IPS-11a (cell line): ENCODE results near the gene NFATC4.
"Not testable (repeated sequence)": the region's sequence is repeated elsewhere in the genome, so short reads cannot be mapped to it uniquely, and the experiment has no call there.

ENCODE experiments used
- H3K4me3 ChIP-seq: one replicate; pipeline ENCODE4 v1.5.1; 2013; ENCODE audit warnings: low read depth, low read length, control low read depth

NFATC4 gene

DNA sequence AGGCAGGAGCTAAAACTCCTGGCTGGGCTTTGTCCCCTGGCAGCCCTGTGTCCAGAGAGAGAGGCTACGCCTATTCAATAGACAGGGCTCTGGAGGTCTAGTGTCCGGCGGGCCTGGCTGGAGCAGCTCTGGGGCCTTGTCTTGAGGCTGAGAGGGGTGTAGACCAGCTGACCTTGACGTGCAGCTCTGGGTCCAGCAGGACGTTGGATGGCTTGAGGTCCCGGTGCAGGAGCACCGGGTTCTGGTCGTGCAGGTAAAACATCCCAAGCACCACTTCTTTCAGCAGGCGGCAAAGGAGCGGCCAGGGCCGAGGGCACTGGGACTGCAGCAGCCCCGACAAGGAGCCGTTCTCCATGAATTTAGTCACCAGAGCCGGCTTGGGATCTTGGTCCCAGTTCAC, 29.1 kb upstream of the NFATC4 start:
- peak overlapping the region; percentile 65 for H3K4me3 ChIP-seq

DNA sequence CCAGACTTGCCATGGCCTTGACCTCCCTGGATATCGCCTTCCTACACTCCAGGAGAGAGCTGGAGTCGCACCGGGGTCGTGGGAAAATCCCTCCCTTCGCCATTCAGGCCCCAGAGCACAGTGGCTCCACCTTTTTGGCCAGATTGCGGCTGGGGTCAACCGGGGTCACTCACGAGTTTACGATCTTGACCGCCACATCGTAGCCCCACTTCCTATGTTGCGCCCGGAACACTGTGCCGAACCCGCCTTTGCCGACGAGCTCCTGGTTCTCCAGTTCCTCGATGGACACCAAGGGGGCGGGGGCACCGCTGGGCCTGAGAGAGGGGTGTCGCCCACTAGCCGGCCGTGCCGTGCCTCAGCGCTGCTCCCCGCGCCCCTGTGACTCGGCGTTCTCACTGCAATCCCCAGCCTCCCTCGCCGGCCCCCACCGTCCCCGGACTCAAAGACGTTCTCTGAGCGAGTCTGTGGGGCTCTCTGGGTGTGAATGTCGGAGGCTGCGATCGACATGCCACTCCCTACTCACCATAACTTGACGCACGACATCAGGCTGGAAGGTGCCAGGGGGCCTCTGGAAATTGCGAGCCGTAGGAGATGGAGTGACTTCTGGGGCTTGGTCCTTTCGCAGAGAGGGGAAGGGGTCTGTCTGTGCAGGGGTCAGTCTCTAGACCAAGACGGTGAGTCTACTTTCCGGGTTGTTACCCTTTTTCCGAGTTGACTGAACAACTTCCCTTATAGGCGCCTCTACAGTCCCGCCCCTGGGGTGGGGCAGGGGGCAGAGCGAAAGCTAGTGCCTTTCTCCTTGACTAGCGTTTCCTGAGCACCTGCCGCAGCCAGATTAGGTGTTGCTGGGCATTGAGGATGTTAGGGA, 28.5 kb upstream of the NFATC4 start, which contains the start of gene RIPK3:
RIPK3 (minus strand) TSS at position 708 of the 868 bp plus-strand sequence; CDS start at position 543, 165 bp downstream.
- H3K4me3 ChIP-seq, result peak within 1 kb of the TSS; percentile 65

DNA sequence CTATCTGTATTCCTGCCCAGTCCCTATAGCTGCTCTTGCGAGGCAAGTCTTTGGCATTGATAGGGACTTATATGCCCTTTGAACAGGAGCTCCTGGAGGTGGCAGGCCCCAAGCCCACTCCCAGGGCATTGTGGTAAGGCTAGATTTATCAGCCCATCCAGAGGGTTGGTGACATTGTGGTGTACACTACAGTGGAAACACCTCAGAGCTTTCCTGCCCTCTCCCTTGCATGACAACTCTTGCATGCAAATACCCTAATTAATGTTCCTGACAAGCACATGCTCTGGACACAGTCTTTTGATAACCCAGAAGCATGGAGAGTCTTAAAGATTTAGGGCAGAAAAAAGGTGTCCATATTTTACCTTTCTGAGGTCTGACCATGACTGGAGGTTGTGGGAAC, 27.4 kb upstream of the NFATC4 start:
- H3K4me3 ChIP-seq, result no peak overlapping the region

DNA sequence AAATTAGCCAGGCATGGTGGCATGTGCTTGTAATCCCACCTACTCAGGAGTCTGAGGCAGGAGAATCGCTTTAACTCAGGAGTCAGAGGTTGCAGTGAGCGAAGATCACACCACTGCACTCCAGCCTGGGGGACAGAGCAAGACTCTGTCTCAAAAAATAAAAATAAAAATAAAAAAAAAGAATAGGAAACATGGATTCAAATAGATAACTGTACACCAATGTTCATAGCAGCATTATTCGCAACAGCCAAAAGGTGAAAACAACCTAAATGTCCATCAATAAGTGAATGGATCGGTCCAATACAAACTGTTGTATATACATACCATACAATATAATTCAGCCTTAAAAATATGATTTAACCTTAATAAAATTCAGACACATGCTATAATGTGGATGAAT, 25.1 kb upstream of the NFATC4 start:
- no peak overlapping the region for H3K4me3 ChIP-seq

DNA sequence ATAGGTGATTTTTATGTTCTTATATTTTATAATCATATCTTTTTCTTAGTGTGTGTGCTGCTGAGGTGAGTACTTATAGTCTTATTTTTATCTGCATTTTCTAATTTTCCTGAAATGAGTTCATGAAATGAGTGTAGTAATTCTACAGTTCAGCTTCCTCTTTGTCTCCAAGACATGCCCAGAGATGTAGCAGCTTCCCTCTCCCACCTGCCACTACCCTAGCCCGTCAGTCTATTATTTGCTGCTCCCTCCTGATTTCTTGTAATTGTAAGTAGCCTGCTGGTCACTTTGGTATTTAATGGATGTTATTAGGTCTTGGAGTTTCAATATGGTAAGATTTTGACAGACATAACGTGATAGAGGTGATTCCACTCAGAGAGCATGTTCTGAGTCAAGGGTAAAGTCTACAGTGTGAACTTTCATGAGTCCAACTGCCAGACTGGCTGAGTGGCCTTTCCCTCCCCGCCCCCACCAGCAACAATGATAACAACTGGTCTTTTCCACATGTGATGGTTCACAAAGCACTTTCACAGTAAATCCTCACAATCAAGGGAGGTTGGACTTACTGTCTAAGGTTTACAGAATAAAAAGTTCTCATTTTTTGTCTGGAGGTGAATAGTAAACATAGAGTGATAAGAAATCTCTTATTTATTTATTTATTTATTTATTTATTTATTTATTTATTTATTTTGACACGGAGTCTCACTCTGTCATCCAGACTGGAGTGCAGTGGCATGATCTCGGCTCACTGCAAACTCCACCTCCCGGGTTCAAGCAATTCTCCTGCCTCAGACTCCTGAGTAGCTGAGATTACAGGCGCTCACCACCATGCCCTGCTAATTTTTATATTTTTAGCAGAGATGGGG, 24.0 kb upstream of the NFATC4 start:
- no peak overlapping the region for H3K4me3 ChIP-seq

DNA sequence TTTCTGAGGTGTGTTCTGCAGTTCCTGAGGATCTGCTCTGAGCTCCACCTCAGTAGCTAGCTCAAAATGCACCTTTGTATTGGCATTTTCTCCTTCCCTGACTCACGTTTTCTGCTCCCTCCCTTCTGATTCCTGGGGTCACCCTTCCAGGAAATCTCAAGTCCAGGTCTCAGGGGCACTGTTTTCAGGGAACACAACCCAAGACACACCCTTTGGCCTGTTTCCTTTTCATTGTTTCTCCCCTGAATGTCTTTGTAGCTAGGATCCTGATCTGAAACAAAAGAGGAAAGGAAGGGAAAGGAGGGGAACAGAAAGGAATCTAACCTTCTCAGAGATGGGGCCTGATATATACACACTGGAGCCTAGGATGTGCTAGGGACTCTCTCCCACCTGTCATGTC, 20.9 kb upstream of the NFATC4 start:
- no peak overlapping the region for H3K4me3 ChIP-seq

DNA sequence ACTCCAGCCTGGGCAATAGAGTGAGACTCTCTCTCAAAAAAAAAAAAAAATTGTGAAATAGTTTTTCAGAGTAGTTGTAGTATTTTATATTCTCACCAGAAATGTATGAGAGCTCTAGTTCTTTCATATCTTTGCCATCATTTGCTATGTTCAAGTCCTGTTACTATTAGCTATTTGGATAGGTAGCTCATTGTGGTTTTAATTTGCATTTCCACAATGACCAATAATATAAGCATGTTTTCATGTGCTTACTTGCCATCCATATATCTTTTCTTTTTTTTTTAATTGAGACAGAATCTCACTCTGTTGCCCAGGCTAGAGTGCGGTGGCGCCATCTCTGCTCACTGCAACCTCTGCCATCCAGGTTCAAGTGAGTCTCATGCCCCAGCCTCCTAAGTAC, 19.8 kb upstream of the NFATC4 start:
- no peak overlapping the region for H3K4me3 ChIP-seq

DNA sequence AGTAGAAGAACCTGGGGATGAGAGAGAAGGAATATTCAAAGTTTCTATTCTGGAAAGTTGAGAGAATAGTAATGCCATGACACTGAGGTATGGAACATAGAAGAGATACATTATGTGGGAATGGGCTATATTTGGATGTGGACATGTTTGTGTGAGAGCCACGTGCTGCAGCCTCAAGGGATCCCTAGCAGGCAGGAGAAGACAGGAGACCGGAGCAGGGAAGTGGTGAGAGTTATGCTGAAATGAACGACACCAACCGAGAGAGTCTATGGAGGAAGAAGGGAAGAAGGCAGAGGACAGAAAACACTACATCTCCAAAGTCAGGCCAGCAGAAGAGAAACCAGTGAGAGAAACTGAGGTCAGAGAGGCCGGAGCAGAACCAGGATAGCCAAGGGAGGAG, 18.2 kb upstream of the NFATC4 start:
- no peak overlapping the region for H3K4me3 ChIP-seq

DNA sequence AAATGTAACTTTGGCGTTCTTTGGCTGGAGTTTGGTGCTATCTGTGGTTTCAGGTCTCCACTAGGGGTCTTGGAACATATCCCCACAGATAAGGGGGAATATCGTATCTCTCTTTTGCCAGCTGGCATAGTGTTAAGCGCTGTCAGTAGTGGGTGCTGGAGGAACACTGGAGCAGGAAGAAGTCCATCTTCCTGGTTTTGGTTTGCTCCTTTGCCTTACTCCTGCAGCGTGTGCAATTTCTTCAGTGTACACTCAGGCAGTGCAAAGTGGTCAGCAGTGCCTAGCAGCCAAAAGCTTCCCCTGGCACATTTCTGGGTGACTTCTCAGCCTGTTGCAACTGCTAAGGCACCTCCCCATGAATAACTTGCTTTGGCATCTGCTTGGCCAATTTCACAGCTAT, 16.5 kb upstream of the NFATC4 start:
- no peak overlapping the region for H3K4me3 ChIP-seq

DNA sequence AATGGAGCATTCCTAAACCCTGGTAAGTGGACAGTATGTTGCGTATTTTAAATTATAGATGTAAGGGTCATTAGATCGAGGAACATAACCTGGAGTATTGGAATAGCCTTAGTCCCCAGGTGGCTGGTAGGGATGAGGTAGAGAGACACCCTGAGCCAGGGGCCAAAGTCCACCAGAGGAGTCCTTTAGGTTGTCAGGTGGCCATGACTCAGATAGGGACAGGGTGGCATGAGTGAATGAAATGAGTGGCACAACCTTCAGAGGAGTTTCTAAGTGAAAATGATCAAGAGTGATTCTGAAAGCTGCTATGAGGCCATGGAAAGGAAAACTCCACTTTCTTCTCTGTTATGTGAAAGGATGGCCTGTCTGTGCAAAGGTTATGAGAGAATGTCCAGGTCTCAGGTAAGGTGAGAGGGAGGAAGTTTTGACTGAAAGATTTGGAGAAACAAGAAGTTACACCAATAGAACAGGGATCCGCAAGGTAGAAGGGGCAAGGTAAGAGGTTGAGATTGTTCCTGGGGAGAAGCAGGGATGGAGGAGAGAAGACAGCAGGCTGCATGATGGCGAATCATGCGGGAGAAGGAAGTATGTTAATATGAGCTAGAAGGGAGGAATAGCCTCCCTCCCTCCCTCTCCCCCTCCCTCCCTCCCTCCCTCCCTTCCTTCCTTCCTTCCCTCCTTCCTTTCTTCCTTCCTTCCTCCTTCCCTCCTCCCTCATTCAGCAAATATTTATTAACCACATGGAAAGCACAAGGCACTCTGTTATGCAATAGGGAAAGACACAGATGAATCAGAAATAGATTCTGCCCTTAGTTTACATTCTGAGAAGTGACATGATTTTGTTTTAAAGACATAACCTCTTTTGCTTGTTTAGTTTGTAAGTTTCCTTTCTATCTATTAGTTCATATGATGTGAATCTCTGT, 14.2 kb upstream of the NFATC4 start:
- H3K4me3 ChIP-seq, result no peak overlapping the region

DNA sequence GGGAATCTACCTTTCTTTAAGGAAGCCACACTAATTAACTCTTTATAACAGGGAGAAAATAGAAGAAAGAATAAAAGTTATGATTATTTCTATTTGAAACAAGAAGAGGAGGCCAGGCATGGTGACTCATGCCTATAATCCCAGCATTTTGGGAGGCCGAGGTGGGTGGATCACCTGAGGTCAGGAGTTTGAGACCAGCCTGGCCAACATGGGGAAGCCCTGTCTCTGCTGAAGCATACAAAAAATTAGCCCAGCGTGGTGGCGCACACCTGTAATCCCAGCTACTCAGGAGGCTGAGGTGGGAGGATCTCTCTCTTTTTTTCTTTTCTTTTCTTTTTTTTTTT, 13.5 kb upstream of the NFATC4 start:
- not testable (repeated sequence) for H3K4me3 ChIP-seq

DNA sequence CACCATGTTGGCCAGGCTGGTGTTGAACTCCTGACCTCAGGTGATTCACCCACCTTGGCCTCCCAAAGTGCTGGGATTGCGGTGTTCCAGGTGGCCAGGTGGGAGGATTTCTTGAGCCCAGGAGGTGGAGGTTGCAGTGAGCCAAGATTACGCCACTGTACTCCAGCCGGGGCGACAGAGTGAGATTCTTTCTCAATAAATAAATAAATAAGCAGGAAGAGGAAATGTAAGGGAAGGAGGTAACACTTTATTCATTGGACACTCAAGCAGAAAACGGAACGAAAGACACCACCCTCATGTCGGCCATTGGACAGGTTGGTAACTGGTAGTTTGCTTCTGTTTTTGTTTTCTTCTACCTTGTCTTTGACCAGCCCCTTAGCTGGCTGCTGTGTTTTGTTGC, 13.0 kb upstream of the NFATC4 start:
- no peak overlapping the region for H3K4me3 ChIP-seq

DNA sequence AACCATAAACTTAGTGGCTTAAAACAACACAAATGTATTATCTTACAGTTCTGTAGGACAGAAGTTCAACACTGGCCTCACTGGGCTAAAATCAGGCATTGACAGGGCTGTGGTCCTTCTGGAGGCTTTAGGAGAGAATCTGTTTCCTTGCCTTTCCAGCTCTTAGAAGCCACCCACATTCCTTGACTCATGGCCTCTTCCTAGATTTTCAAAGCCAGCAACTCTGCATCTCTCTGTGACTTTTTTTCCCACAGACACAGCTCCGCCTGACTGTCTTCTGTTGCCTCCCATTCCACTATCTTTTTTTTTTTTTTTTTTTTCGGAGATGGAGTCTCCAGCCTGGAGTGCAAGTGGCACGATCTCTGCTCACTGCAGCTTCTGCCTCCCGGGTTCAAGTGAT, 11.8 kb upstream of the NFATC4 start:
- no peak overlapping the region for H3K4me3 ChIP-seq

DNA sequence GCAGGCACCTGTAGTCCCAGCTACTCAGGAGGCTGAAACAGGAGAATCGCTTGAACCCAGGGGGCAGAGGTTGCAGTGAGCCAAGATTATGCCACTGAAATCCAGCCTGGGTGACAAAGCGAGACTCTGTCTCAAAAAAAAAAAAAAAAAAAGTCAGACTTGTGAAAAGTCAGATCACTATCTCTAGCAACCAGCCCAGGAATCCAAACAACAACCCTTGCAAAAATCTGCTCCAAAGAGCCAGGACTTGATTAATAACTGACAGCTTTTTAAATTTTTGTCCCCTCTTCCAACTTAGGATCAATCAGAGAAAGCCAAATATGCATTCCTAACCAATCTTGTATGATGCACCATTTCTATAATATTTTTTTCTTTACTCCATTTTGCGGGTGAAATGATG, 7.7 kb upstream of the NFATC4 start:
- no peak overlapping the region for H3K4me3 ChIP-seq

DNA sequence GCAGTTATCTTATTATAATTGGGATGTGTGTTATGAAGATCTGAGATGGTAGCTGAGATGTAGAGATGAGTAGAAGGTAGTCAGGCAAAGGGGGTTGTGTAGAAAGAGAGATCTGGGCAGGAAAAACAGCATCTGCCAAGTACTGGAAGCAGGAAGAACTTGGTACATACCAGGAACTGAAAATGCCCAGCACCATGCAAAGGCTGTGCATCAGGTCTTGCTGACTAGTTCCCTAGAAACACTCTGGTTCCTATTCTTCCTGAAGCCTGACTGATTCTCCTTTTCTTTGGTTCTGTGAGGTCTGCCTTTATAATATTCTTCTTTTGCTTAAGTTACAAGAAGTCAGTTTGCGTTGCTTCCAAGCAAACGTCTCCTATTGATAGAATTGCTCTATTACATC, 6.7 kb upstream of the NFATC4 start:
- no peak overlapping the region for H3K4me3 ChIP-seq

DNA sequence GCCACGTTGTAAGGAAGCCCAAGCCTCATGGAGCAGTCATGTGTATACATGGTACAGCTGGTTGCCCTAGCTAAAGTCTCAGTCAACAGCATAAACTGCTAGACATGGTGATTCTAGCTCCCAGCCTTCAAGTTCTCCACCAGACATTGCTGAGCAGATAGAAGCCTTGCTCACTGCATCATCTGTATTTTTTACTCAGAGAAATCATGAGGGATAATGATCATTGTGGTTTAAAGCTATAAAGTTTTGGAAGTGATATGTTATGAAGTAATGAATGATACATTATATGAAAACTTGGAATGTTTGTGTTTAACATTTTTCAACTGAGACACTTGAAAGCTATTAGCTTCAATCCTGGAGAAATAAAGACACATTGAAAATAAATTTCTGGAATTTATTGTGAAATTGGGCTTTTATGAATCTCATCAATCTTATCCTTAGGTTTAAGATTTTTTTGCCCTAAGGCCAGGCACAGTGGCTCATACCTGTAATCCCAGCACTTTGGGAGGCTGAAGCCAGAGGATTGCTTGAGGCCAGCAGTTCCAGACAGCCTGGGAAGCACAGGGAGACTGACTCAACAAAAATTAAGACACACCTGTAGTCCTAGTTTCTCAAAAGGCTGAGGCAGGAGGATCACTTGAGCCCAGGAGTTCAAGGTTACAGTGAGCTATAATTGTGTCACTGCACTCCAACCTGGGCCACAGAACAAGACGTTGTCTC, 5.6 kb upstream of the NFATC4 start:
- H3K4me3 ChIP-seq, result no peak overlapping the region

DNA sequence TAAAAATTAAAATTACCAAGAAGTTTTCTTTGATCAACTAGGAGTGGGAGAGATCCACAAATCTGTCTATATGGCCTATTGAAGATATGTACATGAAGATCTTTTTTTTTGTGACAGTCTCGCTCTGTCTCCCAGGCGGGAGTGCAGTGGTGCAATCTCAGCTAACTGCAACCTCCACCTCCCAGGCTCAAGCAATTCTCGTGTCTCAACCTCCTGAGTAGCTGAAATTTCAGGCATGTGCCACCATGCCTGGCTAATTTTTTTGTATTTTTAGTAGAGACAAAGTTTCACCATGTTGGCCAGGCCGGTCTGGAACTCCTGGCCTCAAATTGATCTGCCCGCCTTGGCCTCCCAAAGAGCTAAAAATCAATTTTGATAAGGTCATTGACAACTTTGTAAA, 4.6 kb upstream of the NFATC4 start:
- no peak overlapping the region for H3K4me3 ChIP-seq

DNA sequence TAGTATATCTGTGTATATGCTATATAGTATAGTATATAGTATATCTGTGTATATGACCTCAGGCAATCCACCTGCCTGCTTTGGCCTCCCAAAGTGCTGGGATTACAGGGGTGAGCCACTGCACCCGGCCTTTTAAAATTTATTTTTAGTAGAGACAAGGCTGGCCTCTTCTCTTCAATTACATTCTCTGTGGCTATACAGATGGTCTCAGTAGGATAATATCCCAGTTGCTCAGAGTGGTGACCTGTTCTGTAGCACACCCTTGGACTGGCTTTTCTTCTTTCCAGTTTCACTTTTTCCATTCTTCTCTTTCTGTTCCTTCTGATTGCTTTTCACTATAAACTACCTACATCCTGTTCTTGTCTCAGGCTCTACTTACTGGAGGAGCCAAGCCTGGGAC, 3.1 kb upstream of the NFATC4 start:
- H3K4me3 ChIP-seq, result no peak overlapping the region

DNA sequence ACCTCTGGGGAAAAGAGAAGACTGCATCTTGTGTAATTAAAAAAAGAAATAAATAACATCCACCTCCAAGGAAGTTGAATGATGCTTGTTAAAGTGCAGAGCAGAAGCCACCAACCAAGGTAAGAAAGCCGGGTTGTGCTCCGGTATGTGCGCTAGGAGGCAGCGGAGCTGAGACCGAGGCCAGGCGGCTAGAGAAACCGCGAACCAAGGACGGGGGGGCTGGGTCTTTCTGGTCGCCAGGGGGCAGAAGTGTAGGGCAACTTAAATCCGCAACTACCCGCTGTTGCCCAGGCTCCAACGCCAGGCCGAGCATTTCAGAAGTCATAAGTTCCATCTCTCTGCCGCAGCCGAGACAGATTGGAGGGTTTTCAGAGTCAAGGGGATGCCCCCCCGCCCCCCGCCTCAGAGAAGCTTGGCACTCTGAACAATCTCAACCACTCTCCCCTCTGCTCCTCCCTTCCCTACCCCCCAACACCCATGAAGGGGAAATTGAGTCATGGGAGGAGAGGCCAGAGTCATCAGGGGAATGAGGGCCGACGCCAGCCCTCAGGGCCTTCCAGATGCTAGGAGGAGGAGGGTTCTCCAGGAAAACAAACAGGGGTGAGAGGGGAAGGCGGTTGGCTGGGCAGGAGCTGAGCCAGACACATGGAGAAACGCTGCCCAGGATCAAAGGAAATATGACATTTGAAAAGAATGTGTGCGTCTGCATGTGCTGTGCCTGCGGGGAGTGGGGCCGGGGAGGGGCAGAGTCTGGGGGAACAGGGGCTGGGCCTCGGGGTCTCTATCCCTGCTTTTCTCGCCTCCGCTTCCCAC, 2.2 kb upstream of the NFATC4 start:
- peak overlapping the region; percentile 31 for H3K4me3 ChIP-seq

DNA sequence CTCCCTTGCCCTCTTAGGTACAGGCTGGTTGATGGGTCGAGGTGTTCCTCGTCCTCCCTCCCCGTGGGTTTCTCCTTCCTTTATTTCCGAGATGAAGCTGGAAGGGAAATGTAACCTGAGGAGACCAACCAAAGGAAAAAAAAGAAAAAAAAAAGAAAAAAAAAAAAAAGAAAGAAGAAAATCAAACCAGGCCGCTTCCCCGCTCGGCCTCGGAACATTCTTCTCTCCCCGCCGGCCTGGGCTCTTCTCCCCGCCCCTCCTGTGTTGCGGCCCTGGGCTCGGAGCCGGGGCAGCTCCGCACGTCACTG, 1.6 kb upstream of the NFATC4 start:
- H3K4me3 ChIP-seq, result peak overlapping the region; percentile 31
